Measurements from ENCODE around the gene CASS4.

The CASS4 gene

DNA sequence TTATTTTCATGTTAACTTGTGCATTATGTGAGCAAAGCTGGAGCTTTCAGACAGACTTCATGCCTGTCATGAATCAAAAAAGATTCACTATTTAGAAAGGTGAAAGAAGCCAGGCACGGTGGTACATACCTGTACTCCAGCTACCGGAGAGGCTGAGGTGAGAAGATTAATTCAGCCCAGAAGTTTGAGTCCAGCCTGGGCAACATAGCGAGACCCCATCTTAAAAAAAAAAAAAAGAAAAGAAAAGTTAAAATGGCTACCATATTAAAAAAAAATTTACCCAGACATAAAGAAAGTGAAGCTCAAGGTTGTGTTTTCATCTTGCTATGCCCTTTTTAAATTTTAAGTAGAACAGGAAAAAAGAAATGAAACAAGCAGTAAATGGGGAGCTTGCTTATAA is 889 bp downstream of the CASS4 start:
- TF ChIP-seq, protein P1, sequence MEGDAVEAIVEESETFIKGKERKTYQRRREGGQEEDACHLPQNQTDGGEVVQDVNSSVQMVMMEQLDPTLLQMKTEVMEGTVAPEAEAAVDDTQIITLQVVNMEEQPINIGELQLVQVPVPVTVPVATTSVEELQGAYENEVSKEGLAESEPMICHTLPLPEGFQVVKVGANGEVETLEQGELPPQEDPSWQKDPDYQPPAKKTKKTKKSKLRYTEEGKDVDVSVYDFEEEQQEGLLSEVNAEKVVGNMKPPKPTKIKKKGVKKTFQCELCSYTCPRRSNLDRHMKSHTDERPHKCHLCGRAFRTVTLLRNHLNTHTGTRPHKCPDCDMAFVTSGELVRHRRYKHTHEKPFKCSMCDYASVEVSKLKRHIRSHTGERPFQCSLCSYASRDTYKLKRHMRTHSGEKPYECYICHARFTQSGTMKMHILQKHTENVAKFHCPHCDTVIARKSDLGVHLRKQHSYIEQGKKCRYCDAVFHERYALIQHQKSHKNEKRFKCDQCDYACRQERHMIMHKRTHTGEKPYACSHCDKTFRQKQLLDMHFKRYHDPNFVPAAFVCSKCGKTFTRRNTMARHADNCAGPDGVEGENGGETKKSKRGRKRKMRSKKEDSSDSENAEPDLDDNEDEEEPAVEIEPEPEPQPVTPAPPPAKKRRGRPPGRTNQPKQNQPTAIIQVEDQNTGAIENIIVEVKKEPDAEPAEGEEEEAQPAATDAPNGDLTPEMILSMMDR (IDR thresholded peaks at IDR 0.05), result no peak

- TF ChIP-seq, protein P1 (IDR thresholded peaks at IDR 0.05), result no peak
Observed at GRCh38 chr20:56414842-56415765, 3.0 kb downstream of the CASS4 start.

- TF ChIP-seq, protein P1 (IDR thresholded peaks at IDR 0.05), result no peak
Observed at GRCh38 chr20:56417402-56417801, 5.3 kb downstream of the CASS4 start.

DNA sequence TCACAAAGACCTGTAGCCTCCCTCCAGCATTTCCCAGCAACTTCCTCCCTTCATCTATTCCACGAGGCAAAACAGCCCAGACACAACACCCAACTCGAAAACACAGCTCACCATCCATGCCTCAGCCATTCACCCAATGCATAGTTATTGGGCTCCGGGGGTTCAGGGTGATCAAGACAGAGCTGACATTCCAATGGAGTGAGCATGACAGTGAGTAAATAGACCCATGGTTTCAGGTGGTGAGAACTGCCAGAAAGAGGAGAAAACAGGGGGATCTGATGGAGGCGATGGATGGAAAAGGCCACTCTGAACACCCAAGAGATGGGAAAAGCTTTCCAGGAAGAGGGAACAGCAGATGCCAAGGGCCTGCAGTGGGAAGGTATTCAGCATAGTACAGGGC is 5.9 kb downstream of the CASS4 start:
- TF ChIP-seq, protein P1 (IDR thresholded peaks at IDR 0.05), result no peak

DNA sequence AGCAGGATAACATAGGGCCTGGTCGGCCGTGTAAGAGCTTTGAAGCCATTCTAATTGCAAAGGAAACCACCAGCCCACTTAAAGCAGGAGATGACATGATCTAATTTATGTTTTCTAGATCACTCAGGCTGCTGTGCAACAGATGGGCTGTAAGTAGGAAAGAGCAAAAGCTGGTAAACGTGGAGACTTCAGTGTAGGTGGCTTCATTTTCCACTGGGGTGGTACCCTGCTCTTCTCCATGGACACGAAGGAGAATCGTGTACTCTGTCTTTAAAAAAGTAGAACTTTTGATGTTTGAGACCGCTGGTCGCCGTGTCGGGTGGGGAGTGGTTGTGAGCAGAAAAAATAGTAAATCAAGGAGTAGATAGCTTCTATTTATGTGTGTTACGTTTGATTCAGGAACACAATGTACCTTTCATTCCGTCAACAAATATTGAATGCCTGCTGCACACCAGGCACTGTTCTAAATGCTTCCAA is 6.4 kb downstream of the CASS4 start:
- TF ChIP-seq, protein P1 (IDR thresholded peaks at IDR 0.05), result no peak

DNA sequence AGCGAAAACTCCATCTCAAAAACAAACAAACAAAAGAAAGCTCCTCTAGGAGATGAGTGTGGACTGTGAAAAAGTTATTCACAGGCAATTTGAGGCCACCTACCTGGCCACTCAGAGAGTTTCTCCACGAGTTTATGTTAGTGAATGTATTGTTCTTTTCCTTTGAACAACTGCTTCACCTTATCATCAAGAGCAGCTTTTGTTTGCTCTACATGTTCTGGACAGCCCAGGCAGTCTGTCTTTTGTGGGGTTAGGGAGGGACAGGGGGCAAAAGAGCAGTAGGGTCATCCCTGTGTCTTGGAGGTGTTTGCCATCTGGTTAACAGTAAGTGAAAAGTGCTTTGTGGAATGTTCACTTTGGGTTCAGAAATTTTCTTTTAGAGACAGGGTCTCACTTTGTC is 8.0 kb downstream of the CASS4 start:
- TF ChIP-seq, protein P1 (IDR thresholded peaks at IDR 0.05), result no peak

DNA sequence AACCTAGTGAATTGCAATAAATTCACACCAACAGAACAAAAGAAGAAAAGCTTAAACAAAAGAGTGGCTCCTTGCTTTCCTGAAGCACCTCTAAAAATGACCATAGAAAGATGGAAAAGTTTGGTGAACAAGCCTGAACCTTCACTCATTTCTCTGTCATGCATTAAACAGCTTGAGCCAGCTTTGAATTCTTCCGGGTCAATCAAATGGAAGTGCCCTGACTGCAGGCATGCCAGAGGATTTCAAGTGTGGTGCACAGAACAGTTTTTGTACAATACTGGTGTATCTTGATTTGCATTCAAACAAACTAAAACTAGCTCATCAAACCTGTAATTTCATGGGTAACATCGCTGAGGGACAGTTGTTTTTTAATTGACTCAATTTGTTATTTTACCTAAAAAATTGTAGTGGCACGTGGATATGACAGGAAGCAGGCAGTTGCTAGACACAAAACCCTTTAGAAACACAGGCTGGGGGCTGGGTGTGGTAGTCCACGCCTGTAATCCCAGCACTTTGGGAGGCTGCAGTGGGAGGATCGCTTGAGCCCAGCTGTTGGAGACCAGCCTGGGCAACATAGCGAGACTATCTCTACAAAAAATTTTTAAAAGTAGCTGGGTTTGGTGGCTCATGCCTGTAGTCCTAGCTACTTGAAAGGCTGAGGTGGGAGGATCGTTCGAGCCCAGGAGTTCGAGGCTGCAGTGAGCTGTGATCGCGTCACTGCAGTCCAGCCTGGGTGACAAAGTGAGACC is 9.1 kb downstream of the CASS4 start:
- TF ChIP-seq, protein P1 (IDR thresholded peaks at IDR 0.05), result no peak
